Mesothelial cell of epicardium (in vitro differentiated cells): ENCODE results near the gene FRMD4A. TPM values are rescaled to one million over a fixed set of nuclear protein-coding genes. Genes with fewer than 3 reads are reported as not detected.

Experiments used
- DNase-seq, 2 experiments: peaks; one replicate each; pipeline ENCODE4 v3.0.0; 2021; ENCODE audit warnings: low spot score in 2 of 2; ENCODE audit not compliant: unreplicated experiment in 2 of 2
- H3K27ac Mint-ChIP-seq: 2 replicates; pipeline ENCODE4 v1.8.0; 2021; ENCODE audit warnings: mixed read lengths
- H3K27me3 Mint-ChIP-seq: 2 replicates; pipeline ENCODE4 v1.8.0; 2021; ENCODE audit warnings: low read depth, mixed read lengths
- H3K36me3 Mint-ChIP-seq: 2 replicates; pipeline ENCODE4 v1.8.0; 2021; ENCODE audit warnings: mixed read lengths
- H3K4me1 Mint-ChIP-seq: 2 replicates; pipeline ENCODE4 v1.8.0; 2021; ENCODE audit warnings: mixed read lengths
- H3K4me3 Mint-ChIP-seq: 2 replicates; pipeline ENCODE4 v1.8.0; 2021; ENCODE audit warnings: mild to moderate bottlenecking, moderate library complexity, mixed read lengths
- H3K9me3 Mint-ChIP-seq: 2 replicates; pipeline ENCODE4 v1.8.0; 2021; ENCODE audit warnings: mixed read lengths
- CTCF ChIP-seq: fragments of 200-600 bp; sonication (generic); IDR thresholded peaks from one replicate; pipeline ENCODE4 v1.5.0; 2021; ENCODE audit warnings: antibody characterized with exemption; ENCODE audit not compliant: unreplicated experiment
- total RNA-seq: library from RNA; stranded (reverse); gene quantifications from 3 replicates; pipeline ENCODE4 v1.2.1, GENCODE V29; 2021

Gene FRMD4A
- total RNA-seq, 1 donor from 2014 or later, result 45.0 TPM

GRCh38 chr10:13706175-13706574 lies 624.5 kb downstream of the FRMD4A start:
- peak overlapping the region; percentile 95 for H3K27ac Mint-ChIP-seq
- no peaks in the 10 kb centered on the region for H3K27me3 Mint-ChIP-seq
- H3K9me3 Mint-ChIP-seq, result no peaks in the 10 kb centered on the region

GRCh38 chr10:13705526-13706174 lies 625.1 kb downstream of the FRMD4A start:
- no peaks in the 10 kb centered on the region for H3K27me3 Mint-ChIP-seq
- TF ChIP-seq CTCF, result no peak
- H3K9me3 Mint-ChIP-seq, result no peaks in the 10 kb centered on the region
- no peak for DNase-seq
- H3K27ac Mint-ChIP-seq, result peak overlapping the region; percentile 95
- peak overlapping the region; percentile 75 for H3K4me3 Mint-ChIP-seq
- peaks cover 86% of the 10 kb centered on the region for H3K4me1 Mint-ChIP-seq
- peaks cover 8% of the 10 kb centered on the region for H3K36me3 Mint-ChIP-seq

More at GRCh38 chr10:13706175-13706574, 624.5 kb downstream of the FRMD4A start:
- Mint-ChIP-seq H3K36me3 (peaks cover 5% of the 10 kb centered on the region), H3K4me3 (peak overlapping the region; percentile 75), H3K4me1 (peaks cover 86% of the 10 kb centered on the region)
- TF ChIP-seq CTCF, result no peak
- no peak for DNase-seq

- no peak for DNase-seq
- no peaks in the 10 kb centered on the region for H3K27me3 Mint-ChIP-seq
- peak overlapping the region; percentile 75 for H3K4me3 Mint-ChIP-seq
- H3K27ac Mint-ChIP-seq, result peak overlapping the region; percentile 95
- no peaks in the 10 kb centered on the region for H3K9me3 Mint-ChIP-seq
- no peak for TF ChIP-seq CTCF
- peaks cover 82% of the 10 kb centered on the region for H3K4me1 Mint-ChIP-seq
- peaks cover 13% of the 10 kb centered on the region for H3K36me3 Mint-ChIP-seq
Observed at GRCh38 chr10:13704964-13705363, 625.8 kb downstream of the FRMD4A start.

GRCh38 chr10:13703997-13704536 lies 626.7 kb downstream of the FRMD4A start:
- peaks cover 18% of the 10 kb centered on the region for H3K36me3 Mint-ChIP-seq

GRCh38 chr10:13703101-13703818 lies 627.5 kb downstream of the FRMD4A start:
- H3K27me3 Mint-ChIP-seq, result no peaks in the 10 kb centered on the region
- H3K4me1 Mint-ChIP-seq, result peaks cover 66% of the 10 kb centered on the region
- DNase-seq, result no peak
- peaks cover 18% of the 10 kb centered on the region for H3K36me3 Mint-ChIP-seq
- no peak for TF ChIP-seq CTCF
- H3K4me3 Mint-ChIP-seq, result no peak overlapping the region
- no peaks in the 10 kb centered on the region for H3K9me3 Mint-ChIP-seq
- H3K27ac Mint-ChIP-seq, result peak overlapping the region; percentile 47

More at GRCh38 chr10:13703997-13704536, 626.7 kb downstream of the FRMD4A start:
- no peaks in the 10 kb centered on the region for H3K27me3 Mint-ChIP-seq
- peak overlapping the region; percentile 82 for H3K27ac Mint-ChIP-seq
- no peak for DNase-seq
- no peaks in the 10 kb centered on the region for H3K9me3 Mint-ChIP-seq
- H3K4me3 Mint-ChIP-seq, result no peak overlapping the region
- H3K4me1 Mint-ChIP-seq, result peaks cover 74% of the 10 kb centered on the region
- TF ChIP-seq CTCF, result no peak
